Naive thymus-derived CD8-positive, alpha-beta T cell (primary cell): ENCODE results near the gene MAP3K20. TPM values are rescaled to one million over a fixed set of nuclear protein-coding genes. Genes with fewer than 3 reads are reported as not detected.
"Not testable (repeated sequence)": the region's sequence is repeated elsewhere in the genome, so short reads cannot be mapped to it uniquely, and the experiment has no call there.

Source experiments
- ATAC-seq, 2 donors: fragments of 150-1000 bp; cut with Tn5 transposase in 1 of 2; sonication (Bioruptor Pico), chemical (Tn5 transposase) in 1 of 2; 1 replicate in 1 of 2; 2 replicates in 1 of 2; pipeline ENCODE4 v1.10.0; 2021; ENCODE audit warnings: mild to moderate bottlenecking in 2 of 2, moderate library complexity in 2 of 2
- POLR2A ChIA-PET: fragments of 350-600 bp; sonication (Branson Sonifier 250); formaldehyde crosslinking; loops from one replicate; lab custom pipeline; 2021; ENCODE audit warnings: antibody characterized with exemption; lab: Charles Lee
- DNase-seq, 10 donors: peaks; one replicate each; pipeline versions ENCODE4 v3.0.0 to v3.0.0-alpha.2; 2020 to 2022
- H3K27ac Mint-ChIP-seq, 10 donors: one replicate each; pipeline ENCODE4 v1.8.0; 2020 to 2022; ENCODE audit warnings: mild to moderate bottlenecking in 10 of 10, mixed read lengths in 10 of 10, moderate library complexity in 4 of 10, inconsistent platforms in 1 of 10
- H3K27me3 Mint-ChIP-seq, 5 donors: one replicate each; pipeline ENCODE4 v1.8.0; 2021 to 2022; ENCODE audit warnings: mixed read lengths in 5 of 5
- H3K36me3 Mint-ChIP-seq, 3 donors: one replicate each; pipeline ENCODE4 v1.8.0; 2020 to 2022; ENCODE audit warnings: mixed read lengths in 3 of 3, mild to moderate bottlenecking in 2 of 3, inconsistent platforms in 1 of 3
- H3K4me1 Mint-ChIP-seq, 4 donors: one replicate each; pipeline ENCODE4 v1.8.0; 2021 to 2022; ENCODE audit warnings: mixed read lengths in 4 of 4
- H3K4me3 Mint-ChIP-seq, 10 donors: one replicate each; pipeline ENCODE4 v1.8.0; 2020 to 2022; ENCODE audit warnings: mild to moderate bottlenecking in 10 of 10, mixed read lengths in 10 of 10, moderate library complexity in 6 of 10, inconsistent platforms in 1 of 10
- H3K9me3 Mint-ChIP-seq, 9 donors: one replicate each; pipeline ENCODE4 v1.8.0; 2020 to 2022; ENCODE audit warnings: mixed read lengths in 9 of 9, mild to moderate bottlenecking in 3 of 9, inconsistent platforms in 1 of 9, moderate library complexity in 1 of 9
- polyA plus RNA-seq, 3 donors: library from polyadenylated mRNA; unstranded; fragments of 300-500 nt; fragmentation: Illumina TruSeq; gene quantifications; one replicate each; pipeline ENCODE4 v1.2.3, GENCODE V29; 2021
- total RNA-seq, 8 experiments: library from RNA in 2 of 8; stranded (reverse) in 2 of 8; gene quantifications; one replicate each; pipeline ENCODE4 v1.2.3 and lab custom pipeline; 2021 to 2026

MAP3K20 gene
- total and polyA plus RNA-seq, 5 experiments from 2014 or later = 0.42 to 2.6 (median 0.76) TPM; not detected in 1

DNA sequence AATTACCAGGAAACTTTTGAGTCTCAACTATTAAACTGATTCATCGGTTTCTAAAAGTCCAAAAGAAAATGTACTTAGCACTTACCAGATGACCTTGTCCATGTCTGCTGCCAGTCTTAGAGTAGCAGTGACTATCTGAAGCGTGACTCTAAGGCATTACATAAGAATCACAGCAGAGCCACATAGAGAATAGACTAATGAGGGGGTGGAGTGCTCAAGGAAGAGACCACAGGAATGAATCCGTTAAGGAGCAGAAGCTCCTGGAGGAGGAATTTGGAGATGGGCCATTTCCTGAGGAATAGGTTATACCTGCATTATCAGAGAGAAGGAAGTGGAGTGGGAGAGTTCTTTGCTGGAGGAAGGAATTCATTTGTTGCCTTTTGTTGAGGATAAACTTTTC lies 116.0 kb downstream of the MAP3K20 start:
- no peak overlapping the region for H3K4me3 Mint-ChIP-seq
- ATAC-seq (no peak), DNase-seq (no peak)
- H3K27me3 Mint-ChIP-seq = peaks cover 0 to 19% (median 9%) of the 10 kb centered on the region in 5 donors
- H3K27ac Mint-ChIP-seq = no peak overlapping the region
- no peaks in the 10 kb centered on the region for H3K4me1 Mint-ChIP-seq
- no peaks in the 10 kb centered on the region for H3K36me3 Mint-ChIP-seq
- H3K9me3 Mint-ChIP-seq = no peaks in the 10 kb centered on the region
- POLR2A ChIA-PET = no interaction called here

DNA sequence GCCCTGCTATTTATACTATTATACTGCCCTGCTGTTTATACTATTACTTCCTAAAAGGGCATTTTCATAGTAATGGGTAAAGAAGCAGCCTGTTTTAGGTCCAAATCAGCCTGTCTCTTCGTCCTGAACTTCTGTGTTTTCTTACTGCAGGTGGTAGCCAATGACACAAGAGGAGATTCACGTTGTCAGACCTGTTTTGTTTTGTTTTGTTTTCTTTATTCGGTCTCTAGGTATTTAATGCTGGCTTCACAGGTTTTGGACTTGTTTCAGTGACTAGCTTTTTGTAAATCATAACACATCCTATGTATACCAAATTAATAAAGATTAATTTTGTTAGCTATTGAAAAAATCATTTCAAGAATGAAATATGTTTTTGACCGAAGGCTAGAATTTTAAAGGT lies 116.4 kb downstream of the MAP3K20 start:
- Mint-ChIP-seq H3K27ac (no peak overlapping the region), H3K27me3 (peaks cover 0 to 19% (median 9%) of the 10 kb centered on the region in 5 donors), H3K4me3 (no peak overlapping the region), H3K9me3 (no peaks in the 10 kb centered on the region), H3K36me3 (no peaks in the 10 kb centered on the region), H3K4me1 (no peaks in the 10 kb centered on the region)
- ATAC-seq (no peak), DNase-seq (no peak)
- POLR2A ChIA-PET = no interaction called here

DNA sequence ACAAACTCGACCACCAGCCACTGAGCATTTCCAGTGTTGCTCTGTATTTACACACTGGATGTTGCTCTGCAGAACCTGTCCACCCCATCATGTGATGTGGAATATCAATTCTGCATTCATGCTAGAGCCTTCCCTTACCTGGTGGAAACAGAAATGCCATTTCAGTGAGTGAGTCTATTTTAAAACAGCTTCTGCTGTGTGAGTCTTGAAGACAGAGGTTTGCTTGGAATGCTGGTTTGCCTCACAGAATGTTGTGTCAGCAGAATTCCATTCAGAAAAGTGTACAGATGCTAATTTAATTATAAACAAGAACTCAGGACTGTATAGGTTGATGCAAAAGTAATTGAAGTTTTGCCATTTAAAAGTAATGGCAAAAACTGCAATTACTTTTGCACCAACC lies 118.3 kb downstream of the MAP3K20 start:
- ATAC-seq (no peak), DNase-seq (no peak)
- Mint-ChIP-seq H3K27me3 (peaks cover 0 to 14% (median 6%) of the 10 kb centered on the region in 5 donors), H3K4me3 (no peak overlapping the region), H3K4me1 (no peaks in the 10 kb centered on the region), H3K27ac (no peak overlapping the region), H3K9me3 (no peaks in the 10 kb centered on the region), H3K36me3 (no peaks in the 10 kb centered on the region)
- POLR2A ChIA-PET = no interaction called here

DNA sequence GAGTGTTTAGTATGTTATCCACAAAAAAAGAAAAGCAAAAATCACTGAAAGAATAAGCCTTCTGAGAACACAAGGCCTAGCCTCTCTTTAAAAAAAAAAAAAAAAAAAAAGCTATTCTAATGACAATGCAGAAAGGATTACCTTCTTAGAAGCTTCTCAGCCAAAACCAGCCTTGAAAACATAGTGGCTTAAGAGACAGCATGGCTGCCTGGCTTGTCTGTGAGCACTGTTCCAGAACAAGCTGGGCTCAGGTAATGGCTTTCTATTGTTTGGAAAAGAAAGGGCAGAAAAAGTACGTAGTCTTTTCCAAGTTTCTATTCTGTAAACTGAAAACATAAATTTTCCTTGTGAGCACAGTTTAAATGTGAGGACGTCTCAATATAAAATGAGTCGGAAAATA lies 119.5 kb downstream of the MAP3K20 start:
- Mint-ChIP-seq H3K27me3 (peaks cover 0 to 9% (median 5%) of the 10 kb centered on the region in 5 donors), H3K36me3 (no peaks in the 10 kb centered on the region), H3K9me3 (no peaks in the 10 kb centered on the region), H3K4me3 (no peak overlapping the region), H3K27ac (no peak overlapping the region), H3K4me1 (no peaks in the 10 kb centered on the region)
- ATAC-seq = no peak
- DNase-seq = no peak
- POLR2A ChIA-PET = no interaction called here

DNA sequence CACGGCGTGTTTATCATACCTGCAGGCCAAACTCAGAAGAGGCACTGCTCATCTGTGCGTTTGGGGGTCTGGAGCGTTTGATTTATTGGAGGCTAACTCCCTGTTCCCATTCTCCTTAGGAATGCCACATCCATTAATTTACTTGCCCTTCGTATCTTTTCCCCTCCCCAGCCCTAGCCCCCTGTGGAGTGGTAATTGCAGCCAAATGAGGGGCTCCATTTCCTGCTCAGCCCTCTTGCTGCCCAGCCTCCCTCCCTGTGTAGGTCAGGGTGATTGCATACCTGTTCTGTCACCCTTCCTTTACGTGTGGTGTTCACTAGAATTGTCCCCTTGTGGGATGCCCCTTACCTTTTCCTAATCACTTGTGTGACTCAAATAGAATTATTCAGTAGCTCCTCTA lies 120.4 kb downstream of the MAP3K20 start:
- Mint-ChIP-seq H3K27ac (no peak overlapping the region), H3K36me3 (no peaks in the 10 kb centered on the region), H3K4me1 (no peaks in the 10 kb centered on the region), H3K27me3 (peaks cover 0 to 9% (median 3%) of the 10 kb centered on the region in 5 donors), H3K4me3 (no peak overlapping the region), H3K9me3 (no peaks in the 10 kb centered on the region)
- POLR2A ChIA-PET = no interaction called here
- ATAC-seq (no peak), DNase-seq (no peak)

DNA sequence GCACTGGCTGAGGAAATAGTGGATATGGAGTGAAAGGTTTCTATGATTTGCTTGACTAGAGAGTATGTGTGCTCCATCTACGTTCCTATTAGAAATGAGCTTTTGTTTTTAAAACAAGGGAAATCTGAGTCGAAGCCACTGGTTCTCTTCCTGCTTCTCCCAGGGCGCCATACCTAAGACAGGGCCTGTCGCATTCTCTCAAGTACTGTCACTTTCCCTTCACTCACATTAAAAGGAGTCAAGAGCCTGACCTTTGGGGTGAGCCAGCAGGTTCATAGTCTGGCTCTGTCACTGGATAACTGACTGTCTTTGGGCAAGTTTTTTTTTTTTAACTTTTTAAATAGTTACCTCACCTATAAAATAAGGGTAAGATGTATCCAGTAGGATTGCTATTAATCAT lies 121.0 kb downstream of the MAP3K20 start:
- ATAC-seq (no peak), DNase-seq (no peak)
- POLR2A ChIA-PET = no interaction called here
- no peaks in the 10 kb centered on the region for H3K4me1 Mint-ChIP-seq
- H3K27ac Mint-ChIP-seq = no peak overlapping the region
- H3K9me3 Mint-ChIP-seq = no peaks in the 10 kb centered on the region
- peaks cover 0 to 5% (median 3%) of the 10 kb centered on the region in 5 donors for H3K27me3 Mint-ChIP-seq
- H3K36me3 Mint-ChIP-seq = no peaks in the 10 kb centered on the region
- H3K4me3 Mint-ChIP-seq = no peak overlapping the region

DNA sequence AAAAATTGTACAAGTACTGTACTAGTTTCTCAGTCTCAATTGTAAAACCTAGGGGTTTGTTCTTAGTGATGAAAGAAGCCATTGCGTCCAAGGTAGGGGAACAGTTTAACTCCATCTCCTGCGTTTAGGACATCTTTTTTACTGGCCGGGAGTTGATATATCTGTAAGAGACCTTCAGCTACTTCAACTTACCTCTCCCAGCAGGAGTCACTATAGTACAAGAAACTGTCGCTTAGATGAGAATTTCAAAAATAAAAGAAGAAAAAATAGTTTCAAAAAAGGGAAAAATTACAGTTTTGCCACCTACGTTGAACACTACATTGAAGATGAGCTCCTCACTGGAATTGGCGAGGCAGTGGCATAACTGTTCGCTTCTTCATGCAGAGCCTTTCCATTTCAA lies 122.7 kb downstream of the MAP3K20 start:
- no peaks in the 10 kb centered on the region for H3K9me3 Mint-ChIP-seq
- H3K27ac Mint-ChIP-seq = no peak overlapping the region
- POLR2A ChIA-PET = no interaction called here
- H3K36me3 Mint-ChIP-seq = no peaks in the 10 kb centered on the region
- no peak for ATAC-seq
- H3K4me3 Mint-ChIP-seq = no peak overlapping the region
- H3K27me3 Mint-ChIP-seq = peaks cover 0 to 5% (median 2%) of the 10 kb centered on the region in 5 donors
- no peak for DNase-seq
- H3K4me1 Mint-ChIP-seq = no peaks in the 10 kb centered on the region

DNA sequence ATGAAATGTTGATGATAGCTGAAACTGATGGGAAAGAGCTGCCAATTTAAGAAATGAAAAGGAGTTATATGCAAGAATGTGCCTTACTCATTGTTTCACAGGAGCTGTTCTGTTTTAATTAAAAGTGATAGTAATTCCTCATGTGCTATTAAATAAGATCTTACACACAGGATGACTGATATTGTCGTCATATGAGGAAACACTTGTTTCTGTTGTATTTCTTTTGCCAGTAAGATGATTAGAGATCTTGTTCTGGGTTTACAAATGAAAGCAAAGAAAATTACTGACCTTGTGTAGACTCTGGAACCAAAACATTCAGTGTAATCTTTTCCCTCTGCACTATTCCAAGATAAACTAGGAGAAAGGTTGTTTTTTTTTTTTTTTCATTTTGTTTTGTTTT lies 123.6 kb downstream of the MAP3K20 start:
- Mint-ChIP-seq H3K4me1 (no peaks in the 10 kb centered on the region), H3K27me3 (peaks cover 0 to 4% (median 2%) of the 10 kb centered on the region in 5 donors), H3K9me3 (no peaks in the 10 kb centered on the region), H3K4me3 (no peak overlapping the region), H3K27ac (no peak overlapping the region), H3K36me3 (no peaks in the 10 kb centered on the region)
- ATAC-seq = no peak
- POLR2A ChIA-PET = no interaction called here
- no peak for DNase-seq

DNA sequence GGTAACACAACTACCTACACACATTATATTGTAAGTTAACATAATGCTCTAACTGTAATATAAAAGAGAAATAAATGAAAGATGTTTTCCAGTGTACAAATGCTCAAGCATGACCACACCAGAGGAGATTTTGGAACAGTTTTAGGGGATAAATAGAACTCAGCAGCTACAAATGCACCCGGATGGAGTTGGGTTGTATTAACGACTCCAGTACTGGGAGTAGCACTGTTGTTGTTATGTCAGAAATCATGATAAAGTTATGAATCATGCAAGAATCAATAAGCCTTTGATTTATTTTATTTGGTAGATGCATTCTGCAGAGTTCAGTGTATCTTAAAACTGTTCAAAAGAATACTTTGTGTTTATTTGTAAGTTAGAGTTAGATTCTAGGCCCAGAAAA lies 126.9 kb downstream of the MAP3K20 start:
- H3K4me3 Mint-ChIP-seq = no peak overlapping the region
- no peaks in the 10 kb centered on the region for H3K4me1 Mint-ChIP-seq
- H3K27me3 Mint-ChIP-seq = peaks cover 0 to 1% (median 0%) of the 10 kb centered on the region in 5 donors
- H3K27ac Mint-ChIP-seq = no peak overlapping the region
- no peaks in the 10 kb centered on the region for H3K9me3 Mint-ChIP-seq
- POLR2A ChIA-PET = no interaction called here
- H3K36me3 Mint-ChIP-seq = no peaks in the 10 kb centered on the region
- DNase-seq = no peak
- no peak for ATAC-seq

DNA sequence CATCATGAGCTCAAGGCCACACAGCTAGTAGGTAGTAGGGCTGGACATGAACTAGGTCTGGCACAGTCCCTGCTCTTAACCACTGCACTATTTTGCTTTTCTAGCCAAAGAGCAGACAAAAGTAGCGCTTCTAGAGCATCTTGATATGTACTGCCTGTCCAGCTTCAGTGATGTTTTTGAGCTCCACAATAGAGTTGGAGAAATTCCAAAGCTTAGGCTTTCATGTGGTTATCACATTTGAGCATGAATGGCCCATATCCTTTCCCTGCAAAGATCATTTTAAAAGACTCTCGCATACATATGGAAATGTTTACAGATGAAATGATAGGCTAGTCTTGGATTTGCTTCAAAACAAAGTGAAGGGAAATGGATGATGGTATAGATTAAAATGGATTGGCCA lies 128.7 kb downstream of the MAP3K20 start:
- DNase-seq (no peak), ATAC-seq (no peak)
- H3K36me3 Mint-ChIP-seq = no peaks in the 10 kb centered on the region
- H3K9me3 Mint-ChIP-seq = no peaks in the 10 kb centered on the region
- POLR2A ChIA-PET = no interaction called here
- no peak overlapping the region for H3K4me3 Mint-ChIP-seq
- H3K27ac Mint-ChIP-seq = no peak overlapping the region
- H3K4me1 Mint-ChIP-seq = no peaks in the 10 kb centered on the region
- H3K27me3 Mint-ChIP-seq = peaks cover 0 to 4% (median under 1%) of the 10 kb centered on the region in 5 donors

DNA sequence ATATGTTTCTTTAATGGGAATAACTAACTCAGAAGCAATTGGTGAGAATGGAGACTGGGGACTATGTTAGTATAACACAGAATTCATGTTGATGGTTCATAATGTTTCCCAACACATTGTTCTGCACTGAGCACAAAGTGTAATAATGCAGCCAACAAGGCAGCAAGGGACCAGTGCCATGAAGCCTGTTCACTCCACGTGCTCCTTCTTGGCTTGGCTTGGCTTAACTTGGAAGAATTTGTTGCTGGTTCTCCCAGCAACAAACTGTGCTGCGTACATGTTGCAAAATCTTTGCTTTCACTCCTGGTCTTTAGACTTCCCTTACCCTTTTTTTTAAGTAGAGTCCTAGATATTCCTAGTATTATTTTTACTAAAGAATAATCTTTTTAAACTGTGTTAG lies 129.7 kb downstream of the MAP3K20 start:
- Mint-ChIP-seq H3K4me1 (peaks cover 0 to 2% (median 0%) of the 10 kb centered on the region in 4 donors), H3K9me3 (no peaks in the 10 kb centered on the region), H3K4me3 (no peak overlapping the region), H3K27me3 (peaks cover 2 to 8% (median 4%) of the 10 kb centered on the region in 5 donors), H3K36me3 (no peaks in the 10 kb centered on the region), H3K27ac (no peak overlapping the region)
- DNase-seq = no peak
- POLR2A ChIA-PET = no interaction called here
- no peak for ATAC-seq

DNA sequence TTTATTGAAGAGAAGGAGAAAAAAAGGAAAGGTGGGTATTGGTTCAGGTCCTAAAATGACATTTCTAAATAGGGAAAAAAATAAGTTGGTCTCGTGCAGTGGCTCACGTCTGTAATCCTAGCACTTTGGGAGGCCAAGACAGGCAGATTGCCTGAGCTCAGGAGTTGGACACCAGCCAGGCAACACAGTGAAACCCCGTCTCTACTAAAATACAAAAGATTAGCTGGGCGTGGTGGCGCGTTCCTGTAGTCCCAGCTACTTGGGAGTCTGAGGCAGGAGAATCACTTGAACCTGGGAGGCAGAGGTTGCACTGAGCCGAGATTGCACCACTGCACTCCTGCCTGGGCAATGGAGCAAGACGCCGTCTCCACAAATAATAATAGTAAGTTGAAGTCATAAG lies 131.5 kb downstream of the MAP3K20 start:
- H3K27ac Mint-ChIP-seq, H3K27me3 Mint-ChIP-seq, DNase-seq, ATAC-seq, H3K4me1 Mint-ChIP-seq, POLR2A ChIA-PET, H3K4me3 Mint-ChIP-seq, H3K9me3 Mint-ChIP-seq, H3K36me3 Mint-ChIP-seq: not testable (repeated sequence)

DNA sequence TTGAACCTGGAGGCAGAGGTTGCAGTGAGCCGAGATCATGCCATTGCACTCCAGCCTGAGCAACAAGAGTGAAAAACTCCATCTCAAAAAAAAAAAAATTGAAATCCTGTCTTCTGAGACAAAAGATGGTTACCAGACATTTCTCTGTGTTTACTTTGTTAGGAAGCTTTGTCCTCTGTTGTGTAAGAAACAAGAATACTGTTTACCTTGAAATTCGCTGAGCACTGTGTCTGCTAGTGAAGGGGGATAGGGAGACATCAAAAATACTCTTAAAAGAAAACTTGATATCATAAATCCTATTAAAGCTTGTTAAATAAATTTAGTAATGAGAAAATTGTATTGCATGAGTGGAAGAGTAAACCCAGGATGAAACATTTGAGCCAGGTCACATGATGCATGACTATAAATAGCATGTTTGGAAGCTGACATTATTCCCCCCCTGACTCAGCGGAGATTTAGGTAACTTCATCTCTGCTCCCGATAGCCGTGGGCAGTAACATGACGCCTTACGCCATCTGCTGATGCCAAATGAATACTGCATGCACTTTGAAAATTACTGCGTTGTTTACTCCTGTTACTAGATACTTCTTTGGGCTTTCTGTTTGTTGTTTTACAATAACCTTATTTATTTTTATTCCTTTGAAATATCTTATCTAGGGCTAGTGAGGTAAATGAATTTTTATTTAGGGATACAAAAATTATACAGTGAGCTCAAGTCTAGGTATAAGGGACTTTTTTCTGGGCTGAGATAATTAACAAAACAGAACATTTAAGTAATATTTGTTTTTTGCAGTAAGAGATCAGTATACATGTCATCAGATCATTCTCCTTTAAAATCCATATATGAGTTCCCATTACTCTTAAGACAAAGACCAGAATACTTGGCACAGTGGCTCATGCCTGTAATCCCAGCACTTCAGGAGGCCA lies 134.9 kb downstream of the MAP3K20 start:
- peaks cover 0 to 6% (median 1%) of the 10 kb centered on the region in 4 donors for H3K4me1 Mint-ChIP-seq
- no peak overlapping the region for H3K27ac Mint-ChIP-seq
- DNase-seq = peak in 9 of 10 donors; percentile 6 to 59 (median 33)
- H3K4me3 Mint-ChIP-seq = no peak overlapping the region
- POLR2A ChIA-PET = interaction anchor here (1.2 kb wide), 1 partner anchor 183 kb away, joined by 3 read pairs; no protein-coding TSS in a partner anchor
- ATAC-seq = peak; percentile 70 to 72
- no peaks in the 10 kb centered on the region for H3K9me3 Mint-ChIP-seq
- H3K36me3 Mint-ChIP-seq = no peaks in the 10 kb centered on the region
- peaks cover 2 to 8% (median 4%) of the 10 kb centered on the region in 5 donors for H3K27me3 Mint-ChIP-seq
